Endothelial cell of umbilical vein (primary cell): ENCODE data around the gene RSPO3. TPM values are rescaled to one million over a fixed set of nuclear protein-coding genes. Genes with fewer than 3 reads are reported as not detected.

ENCODE experiments used
- BruUV-seq: library from RNA; stranded (reverse); fragments of 400-500 nt; replicated peaks from 2 replicates; lab custom pipeline; 2021; lab: Mats Ljungman, UMichigan
- CTCF ChIA-PET: fragments of 300-600, 350-600 bp; sonication (Branson Sonifier 250); formaldehyde crosslinking; loops from one replicate; lab custom pipeline; 2021; ENCODE audit warnings: antibody characterized with exemption, inconsistent platforms; lab: Charles Lee
- POLR2A ChIA-PET: fragments of 300-600, 350-600 bp; sonication (Branson Sonifier 250); formaldehyde crosslinking; loops from one replicate; lab custom pipeline; 2021; ENCODE audit warnings: antibody characterized with exemption, inconsistent platforms; lab: Charles Lee
- DNase-seq: peaks from one replicate; pipeline ENCODE4 v3.0.0-alpha.2; 2011; ENCODE audit warnings: low read depth, low spot score
- FAIRE-seq: peaks from 2 replicates; lab custom pipeline; 2011; peaks lifted over from hg19 to GRCh38; lab: Jason Lieb, UNC
- H2AFZ ChIP-seq: 2 replicates; pipeline ENCODE4 v1.6.0; 2012; ENCODE audit warnings: low read depth, low read length, control low read depth, inconsistent platforms
- H3K27ac ChIP-seq: 2 replicates; pipeline ENCODE4 v1.5.1; 2011; ENCODE audit warnings: low read depth, mild to moderate bottlenecking, control low read depth, low read length, moderate library complexity; ENCODE audit not compliant: insufficient read depth
- H3K27me3 ChIP-seq, 2 experiments: 2 replicates each; pipeline versions ENCODE4 v1.6.0 to v1.6.1; 2011; ENCODE audit warnings: low read length in 2 of 2, mixed read lengths in 1 of 2; ENCODE audit not compliant: control insufficient read depth in 2 of 2, insufficient read depth in 2 of 2
- H3K36me3 ChIP-seq, 2 experiments: 2 replicates in 1 of 2; 3 replicates in 1 of 2; pipeline ENCODE4 v1.5.1; 2011; ENCODE audit warnings: low read length in 2 of 2, mild to moderate bottlenecking in 1 of 2, moderate library complexity in 1 of 2; ENCODE audit not compliant: control insufficient read depth in 2 of 2, insufficient read depth in 2 of 2; ENCODE audit errors: extremely low read depth in 1 of 2
- H3K4me1 ChIP-seq: 3 replicates; pipeline ENCODE4 v1.5.1; 2011; ENCODE audit warnings: mild to moderate bottlenecking, low read length; ENCODE audit not compliant: control insufficient read depth, insufficient read depth; ENCODE audit errors: extremely low read depth
- H3K4me2 ChIP-seq: 2 replicates; pipeline ENCODE4 v1.6.1; 2011; ENCODE audit warnings: low read length, control low read depth, mixed read lengths; ENCODE audit not compliant: insufficient read depth
- H3K4me3 ChIP-seq, 3 experiments: fragments of 200-600 bp in 1 of 3; sonication (generic), shearing (Covaris generic) in 1 of 3; replicated peaks in 1 of 3; 2 replicates each; pipeline ENCODE4 v1.5.1; 2011 to 2016; ENCODE audit warnings: control low read depth in 3 of 3, low read length in 3 of 3, mild to moderate bottlenecking in 2 of 3, inconsistent platforms in 1 of 3, low read depth in 1 of 3, moderate library complexity in 1 of 3; ENCODE audit not compliant: insufficient read depth in 1 of 3
- H3K79me2 ChIP-seq: 2 replicates; pipeline ENCODE4 v1.6.0; 2012; ENCODE audit warnings: low read length, inconsistent platforms; ENCODE audit not compliant: control insufficient read depth, insufficient read depth
- H3K9ac ChIP-seq: replicated peaks from 2 replicates; pipeline ENCODE3; 2011; ENCODE audit warnings: low read length, control low read depth; ENCODE audit not compliant: insufficient read depth; ENCODE audit errors: extremely low read depth
- H3K9me1 ChIP-seq: replicated peaks from 3 replicates; pipeline ENCODE4 v1.6.0; 2011; ENCODE audit warnings: mild to moderate bottlenecking, low read length; ENCODE audit not compliant: control insufficient read depth, insufficient read depth; ENCODE audit errors: extremely low read depth
- H3K9me3 ChIP-seq: replicated peaks from 2 replicates; pipeline ENCODE4 v1.5.1; 2012; ENCODE audit warnings: low read length, inconsistent platforms; ENCODE audit not compliant: control insufficient read depth, insufficient read depth
- H4K20me1 ChIP-seq: replicated peaks from 2 replicates; pipeline ENCODE3; 2011; ENCODE audit warnings: mild to moderate bottlenecking, low read length; ENCODE audit not compliant: control insufficient read depth, insufficient read depth; ENCODE audit errors: extremely low read depth
- CTCF ChIP-seq, 2 donors: IDR thresholded peaks; 1 replicate in 1 of 2; 2 replicates in 1 of 2; pipeline ENCODE4 v1.5.1; 2011; ENCODE audit warnings: low read length in 2 of 2, mild to moderate bottlenecking in 2 of 2, moderate library complexity in 2 of 2, control low read depth in 1 of 2, inconsistent platforms in 1 of 2, low read depth in 1 of 2; ENCODE audit not compliant: insufficient read depth in 1 of 2; ENCODE audit errors: extremely low read depth in 1 of 2
- EZH2 ChIP-seq: IDR thresholded peaks from 2 replicates; pipeline ENCODE4 v1.6.1; 2012; ENCODE audit warnings: borderline replicate concordance, low read depth, mild to moderate bottlenecking, moderate library complexity, low read length, inconsistent platforms; ENCODE audit not compliant: severe bottlenecking
- FOS ChIP-seq: IDR thresholded peaks from 2 replicates; pipeline ENCODE4 v1.6.1; 2011; ENCODE audit warnings: mild to moderate bottlenecking, low read length, moderate library complexity, borderline replicate concordance; ENCODE audit not compliant: insufficient read depth
- GATA2 ChIP-seq: IDR thresholded peaks from 2 replicates; pipeline ENCODE4 v1.7.0; 2011; ENCODE audit warnings: low read depth, mild to moderate bottlenecking, moderate library complexity, mixed read lengths, low read length; ENCODE audit not compliant: insufficient read length, insufficient read depth
- JUN ChIP-seq: IDR thresholded peaks from 2 replicates; pipeline ENCODE4 v1.6.1; 2011; ENCODE audit warnings: borderline replicate concordance, low read depth; ENCODE audit not compliant: insufficient read length, insufficient read depth
- MYC ChIP-seq: IDR thresholded peaks from one replicate; pipeline ENCODE4 v1.6.1; 2011; ENCODE audit warnings: mild to moderate bottlenecking, low read depth, low read length
- POLR2A ChIP-seq: IDR thresholded peaks from 2 replicates; pipeline ENCODE4 v1.6.1; 2012; ENCODE audit warnings: low read depth, mild to moderate bottlenecking, control low read depth, low read length
- POLR2AphosphoS5 ChIP-seq: IDR thresholded peaks from 2 replicates; pipeline ENCODE4 v1.6.1; 2012; ENCODE audit warnings: low read depth, mild to moderate bottlenecking, control low read depth, low read length, moderate library complexity; ENCODE audit not compliant: insufficient read depth
- dilution Hi-C: fragments of 300-500 bp; cut with MboI; formaldehyde crosslinking; loops from one replicate; pipeline ENCODE4 v1.15.0; 2019; ENCODE audit warnings: low sequenced_read_pairs; ENCODE audit not compliant: extremely low pct_ligation_motif_present
- intact Hi-C: fragments of 100-400 bp; cut with micrococcal nuclease; formaldehyde crosslinking; loops from one replicate; pipeline ENCODE4 v1.10.0; 2022
- polyA plus RNA-seq, 4 experiments: library from polyadenylated mRNA; depleted of rRNA in 3 of 4; stranded (reverse) in 3 of 4; unstranded in 1 of 4; fragments of >200 nt; gene quantifications; 2 replicates each; pipeline versions ENCODE4 v1.2.1 to v1.2.3, GENCODE V29; 2011 to 2012; ENCODE audit warnings: missing spikeins in 1 of 4
- total RNA-seq: library from RNA; stranded (reverse); gene quantifications from 2 replicates; pipeline ENCODE4 v1.2.3, GENCODE V29; 2021
- TF ChIP-seq, protein P1 (sequence below): IDR thresholded peaks from 2 replicates; pipeline ENCODE4 v1.6.1; 2011; ENCODE audit not compliant: insufficient read depth, insufficient read length

RSPO3 gene
- total and polyA plus RNA-seq, 2 donors (not counting 3 experiments of a cell fraction or from before 2014, with no cell fraction given), result 1.8 to 11.1 TPM

GRCh38 chr6:127154509-127154908 lies 36.0 kb downstream of the RSPO3 start:
- no peaks in the 10 kb centered on the region for H3K27me3 ChIP-seq
- ChIA-PET CTCF (no interaction called here), POLR2A (no interaction called here)
- no peaks in the 10 kb centered on the region for H3K36me3 ChIP-seq
- no peaks in the 10 kb centered on the region for H4K20me1 ChIP-seq
- FAIRE-seq (no peak), DNase-seq (no peak)
- intact Hi-C loops, result no loop called here
- no peaks in the 10 kb centered on the region for H3K79me2 ChIP-seq
- H2AFZ ChIP-seq, result no peak overlapping the region
- no peak overlapping the region for H3K4me3 ChIP-seq
- H3K4me2 ChIP-seq, result no peak overlapping the region
- H3K9ac ChIP-seq, result no peak overlapping the region
- no peak overlapping the region for H3K27ac ChIP-seq
- no peaks in the 10 kb centered on the region for H3K9me3 ChIP-seq
- no peak for TF ChIP-seq MYC
- TF ChIP-seq CTCF (IDR thresholded peaks at IDR 0.05; ENCODE audit: extremely low read depth in 1 of 2, insufficient read depth in 1 of 2, low read depth in 1 of 2, low read length in 2 of 2), result no peak
- no peak for TF ChIP-seq POLR2A
- no peak for TF ChIP-seq POLR2AphosphoS5
- TF ChIP-seq, protein P1, sequence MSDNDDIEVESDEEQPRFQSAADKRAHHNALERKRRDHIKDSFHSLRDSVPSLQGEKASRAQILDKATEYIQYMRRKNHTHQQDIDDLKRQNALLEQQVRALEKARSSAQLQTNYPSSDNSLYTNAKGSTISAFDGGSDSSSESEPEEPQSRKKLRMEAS, result no peak
- no peak for TF ChIP-seq GATA2
- TF ChIP-seq FOS, result no peak
- TF ChIP-seq EZH2, result no peak
- no peak for TF ChIP-seq JUN
- no peaks in the 10 kb centered on the region for H3K4me1 ChIP-seq
- dilution Hi-C loops, result no loop called here
- BruUV-seq, result no TSS peak
- H3K9me1 ChIP-seq, result no peaks in the 10 kb centered on the region
